Stimulated activated naive CD8-positive, alpha-beta T cell treated with anti-CD3 and anti-CD28 coated beads, Interleukin-15, amount 100 ng/mL, for 72 hours (primary cell): Measurements from ENCODE around the gene UGGT2.
"Not testable (repeated sequence)": the region's sequence is repeated elsewhere in the genome, so short reads cannot be mapped to it uniquely, and the experiment has no call there.

Source experiments
- ATAC-seq: fragments of 150-1000 bp; cut with Tn5 transposase; 2 replicates; pipeline ENCODE4 v1.10.0; 2021; ENCODE audit warnings: mild to moderate bottlenecking, moderate library complexity
- DNase-seq, 2 donors: peaks; one replicate each; pipeline ENCODE4 v3.0.0; 2021 to 2022
- H3K27ac Mint-ChIP-seq, 2 donors: one replicate each; pipeline ENCODE4 v1.8.0; 2022; ENCODE audit warnings: mild to moderate bottlenecking in 2 of 2, mixed read lengths in 2 of 2, moderate library complexity in 2 of 2
- H3K27me3 Mint-ChIP-seq: one replicate; pipeline ENCODE4 v1.8.0; 2022; ENCODE audit warnings: mixed read lengths
- H3K4me1 Mint-ChIP-seq: one replicate; pipeline ENCODE4 v1.8.0; 2022; ENCODE audit warnings: mild to moderate bottlenecking, mixed read lengths
- H3K4me3 Mint-ChIP-seq, 2 donors: one replicate each; pipeline ENCODE4 v1.8.0; 2022; ENCODE audit warnings: mild to moderate bottlenecking in 2 of 2, mixed read lengths in 2 of 2, moderate library complexity in 1 of 2
- H3K9me3 Mint-ChIP-seq, 2 donors: one replicate each; pipeline ENCODE4 v1.8.0; 2022; ENCODE audit warnings: mixed read lengths in 2 of 2

Gene UGGT2

DNA sequence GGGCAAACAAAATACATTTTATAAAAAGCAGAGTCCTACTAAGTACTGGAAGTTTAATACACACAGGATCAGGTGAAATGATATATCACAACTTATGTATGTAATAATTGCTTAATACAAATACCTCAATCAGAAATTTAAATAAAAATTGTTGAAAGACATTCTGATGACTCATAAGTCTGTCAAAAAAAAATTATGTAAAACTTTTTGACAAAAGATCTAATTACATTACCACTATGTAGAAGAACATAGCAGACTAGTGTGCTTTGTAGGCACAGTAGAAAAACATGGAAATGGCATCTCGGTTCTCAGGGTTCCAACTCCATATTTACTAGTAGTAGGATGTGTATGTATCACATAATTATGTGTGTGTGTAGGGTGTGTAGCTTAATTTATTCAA is 220.1 kb downstream of the UGGT2 start:
- ATAC-seq = no peak
- H3K9me3 Mint-ChIP-seq = peaks cover 3 to 5% of the 10 kb centered on the region in 2 donors
- no peak overlapping the region for H3K27ac Mint-ChIP-seq
- no peak overlapping the region for H3K4me3 Mint-ChIP-seq
- no peak for DNase-seq
- no peaks in the 10 kb centered on the region for H3K4me1 Mint-ChIP-seq
- H3K27me3 Mint-ChIP-seq = peaks cover 22% of the 10 kb centered on the region

GRCh38 chr13:95822303-95822702 is 230.9 kb downstream of the UGGT2 start:
- Mint-ChIP-seq H3K9me3 (no peaks in the 10 kb centered on the region), H3K27me3 (peaks cover 34% of the 10 kb centered on the region), H3K27ac (no peak overlapping the region)

GRCh38 chr13:95814495-95814894 is 238.7 kb downstream of the UGGT2 start:
- H3K4me1 Mint-ChIP-seq = no peaks in the 10 kb centered on the region
- no peak for DNase-seq
- H3K27ac Mint-ChIP-seq = no peak overlapping the region
- peaks cover 19 to 26% of the 10 kb centered on the region in 2 donors for H3K9me3 Mint-ChIP-seq
- ATAC-seq = no peak
- no peak overlapping the region for H3K4me3 Mint-ChIP-seq
- peaks cover 27% of the 10 kb centered on the region for H3K27me3 Mint-ChIP-seq

More at GRCh38 chr13:95822303-95822702, 230.9 kb downstream of the UGGT2 start:
- DNase-seq = no peak
- H3K4me3 Mint-ChIP-seq = no peak overlapping the region
- ATAC-seq = no peak
- H3K4me1 Mint-ChIP-seq = no peaks in the 10 kb centered on the region

GRCh38 chr13:95813139-95813538 is 240.1 kb downstream of the UGGT2 start:
- Mint-ChIP-seq H3K4me1 (no peaks in the 10 kb centered on the region), H3K4me3 (no peak overlapping the region), H3K27me3 (peaks cover 40% of the 10 kb centered on the region), H3K27ac (no peak overlapping the region), H3K9me3 (peaks cover 20 to 31% of the 10 kb centered on the region in 2 donors)
- ATAC-seq = no peak
- no peak for DNase-seq

GRCh38 chr13:95809429-95809828 is 243.8 kb downstream of the UGGT2 start:
- Mint-ChIP-seq H3K4me1 (no peaks in the 10 kb centered on the region), H3K9me3 (peaks cover 20 to 37% of the 10 kb centered on the region in 2 donors), H3K27me3 (peaks cover 61% of the 10 kb centered on the region), H3K4me3 (no peak overlapping the region), H3K27ac (no peak overlapping the region)
- no peak for ATAC-seq
- no peak for DNase-seq

DNA sequence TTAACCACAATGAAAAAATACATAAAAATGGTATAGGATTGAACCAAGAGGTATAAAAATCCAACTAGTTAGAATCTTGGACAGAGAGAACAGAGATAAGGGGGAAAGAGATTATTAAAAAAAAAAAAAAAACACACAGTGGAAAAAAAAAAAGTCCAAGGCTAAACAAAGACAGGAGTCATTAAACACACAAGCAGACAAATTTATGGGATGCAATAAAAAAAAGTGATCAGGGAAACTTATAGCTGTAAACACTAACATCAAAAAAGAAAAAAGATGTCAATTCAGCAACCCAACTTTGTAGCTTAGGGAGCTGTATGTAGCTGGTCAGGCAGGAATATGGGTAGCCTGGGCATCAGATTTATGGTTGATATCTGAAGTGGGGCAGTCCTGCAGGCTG is 247.3 kb downstream of the UGGT2 start:
- Mint-ChIP-seq H3K9me3 (peaks cover 3 to 16% of the 10 kb centered on the region in 2 donors), H3K4me3 (no peak overlapping the region), H3K27ac (peak overlapping the region in 1 of 2 donors; percentile 81), H3K27me3 (peaks cover 43% of the 10 kb centered on the region), H3K4me1 (no peaks in the 10 kb centered on the region)
- ATAC-seq (no peak), DNase-seq (no peak)

- Mint-ChIP-seq H3K4me1 (no peaks in the 10 kb centered on the region), H3K27me3 (peaks cover 15% of the 10 kb centered on the region), H3K27ac (no peak overlapping the region), H3K4me3 (no peak overlapping the region), H3K9me3 (peaks cover 0 to 7% of the 10 kb centered on the region in 2 donors)
- DNase-seq (no peak), ATAC-seq (no peak)
These were observed 251.4 kb downstream of the UGGT2 start for GRCh38 chr13:95801825-95802224.

GRCh38 chr13:95800436-95800835 is 252.8 kb downstream of the UGGT2 start:
- Mint-ChIP-seq H3K4me1 (no peaks in the 10 kb centered on the region), H3K4me3 (no peak overlapping the region), H3K27ac (no peak overlapping the region), H3K27me3 (peaks cover 5% of the 10 kb centered on the region), H3K9me3 (peaks cover 0 to under 1% of the 10 kb centered on the region in 2 donors)
- ATAC-seq = no peak
- no peak for DNase-seq

GRCh38 chr13:95797016-95797415 is 256.2 kb downstream of the UGGT2 start:
- Mint-ChIP-seq H3K27ac (no peak overlapping the region), H3K4me3 (no peak overlapping the region), H3K9me3 (no peaks in the 10 kb centered on the region), H3K4me1 (no peaks in the 10 kb centered on the region), H3K27me3 (no peaks in the 10 kb centered on the region)
- no peak for DNase-seq
- ATAC-seq = no peak

GRCh38 chr13:95793781-95794180 is 259.4 kb downstream of the UGGT2 start:
- DNase-seq (no peak), ATAC-seq (no peak)
- H3K4me3 Mint-ChIP-seq = no peak overlapping the region
- H3K9me3 Mint-ChIP-seq = no peaks in the 10 kb centered on the region
- H3K27me3 Mint-ChIP-seq = no peaks in the 10 kb centered on the region
- no peaks in the 10 kb centered on the region for H3K4me1 Mint-ChIP-seq
- peak overlapping the region in 1 of 2 donors; percentile 64 for H3K27ac Mint-ChIP-seq

DNA sequence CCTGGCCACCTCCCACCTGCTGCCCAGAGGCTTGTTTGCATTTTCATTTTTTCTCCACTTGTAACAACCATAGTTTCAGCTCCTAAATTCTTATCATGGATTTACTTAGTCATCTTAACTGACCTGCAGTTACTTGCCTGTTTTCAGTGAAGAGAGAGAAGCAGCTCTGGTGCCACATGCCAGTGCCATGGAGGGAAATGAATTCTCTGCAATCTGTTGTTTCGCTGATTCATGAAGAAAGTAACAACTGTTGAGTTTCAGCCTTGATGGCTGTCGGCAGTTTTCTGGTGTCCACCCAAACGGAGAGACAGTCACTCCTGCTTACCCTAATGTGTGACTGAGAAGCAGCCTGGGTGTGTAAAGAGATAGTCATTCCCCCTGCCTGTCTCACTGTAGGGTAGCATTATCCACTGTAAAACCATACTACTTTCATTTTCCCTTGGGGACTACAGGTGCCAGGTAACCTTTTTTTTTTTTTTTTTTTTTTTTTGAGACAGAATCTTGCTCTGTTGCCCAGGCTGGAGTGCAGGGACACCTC is 260.1 kb downstream of the UGGT2 start:
- Mint-ChIP-seq H3K4me1 (no peaks in the 10 kb centered on the region), H3K4me3 (no peak overlapping the region), H3K9me3 (no peaks in the 10 kb centered on the region), H3K27me3 (no peaks in the 10 kb centered on the region), H3K27ac (peak overlapping the region in 1 of 2 donors; percentile 19)
- no peak for DNase-seq
- no peak for ATAC-seq

DNA sequence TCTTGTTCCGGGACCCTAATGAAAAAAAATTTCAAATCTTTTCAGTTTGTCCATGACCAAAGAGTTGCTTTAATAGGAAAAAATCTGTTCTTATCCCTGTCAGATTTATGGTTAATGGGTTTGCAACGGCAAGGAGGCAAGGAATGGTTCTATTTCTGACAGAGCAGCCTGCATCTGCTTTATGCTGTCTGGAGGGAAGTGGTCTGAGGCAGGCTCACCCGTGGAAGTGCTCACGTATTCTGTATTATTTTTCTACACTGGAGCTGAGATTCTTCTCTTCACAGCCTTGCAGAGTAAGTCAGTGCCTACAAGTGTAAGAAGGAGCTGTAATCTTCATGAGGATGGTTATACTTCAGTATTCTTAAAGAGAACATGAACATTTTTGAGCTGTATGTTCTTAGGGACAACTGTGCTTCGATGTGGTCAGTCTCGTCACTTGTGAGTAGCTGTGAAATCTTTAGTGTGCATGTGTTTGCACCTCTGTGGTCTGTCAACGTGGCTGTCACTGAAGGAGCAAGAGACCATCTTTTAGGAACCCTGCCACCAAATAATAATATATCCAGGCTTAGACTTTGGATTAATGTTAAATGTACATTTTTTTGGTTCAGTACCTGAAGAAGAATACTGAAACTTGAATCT is 262.0 kb downstream of the UGGT2 start:
- H3K4me1 Mint-ChIP-seq = no peaks in the 10 kb centered on the region
- no peak for DNase-seq
- no peak overlapping the region for H3K4me3 Mint-ChIP-seq
- H3K27me3 Mint-ChIP-seq = no peaks in the 10 kb centered on the region
- H3K27ac Mint-ChIP-seq = no peak overlapping the region
- no peaks in the 10 kb centered on the region for H3K9me3 Mint-ChIP-seq
- ATAC-seq = no peak

GRCh38 chr13:95789315-95789714 is 263.9 kb downstream of the UGGT2 start:
- not testable (repeated sequence) for DNase-seq, H3K27ac Mint-ChIP-seq, H3K4me3 Mint-ChIP-seq, H3K4me1 Mint-ChIP-seq, H3K27me3 Mint-ChIP-seq, H3K9me3 Mint-ChIP-seq, ATAC-seq

DNA sequence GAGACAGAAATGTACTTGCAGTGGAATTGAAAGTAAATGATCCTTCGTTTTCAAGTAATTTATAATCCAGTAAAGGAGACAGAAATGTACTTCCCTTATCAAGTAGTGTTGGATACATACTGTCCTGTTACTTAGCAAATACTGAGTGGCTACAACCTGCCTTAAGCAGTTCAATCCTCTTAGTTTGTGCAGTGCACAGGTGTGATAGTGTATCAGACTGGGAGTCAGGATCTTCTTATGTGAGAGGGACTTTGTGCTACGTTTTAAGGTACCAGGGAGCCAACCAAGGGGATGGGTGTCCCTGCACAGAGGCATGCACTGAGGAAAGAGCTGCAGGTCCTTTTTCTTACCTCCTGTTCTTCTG is 265.1 kb downstream of the UGGT2 start:
- no peak for DNase-seq
- H3K27ac Mint-ChIP-seq = no peak overlapping the region
- ATAC-seq = no peak
- H3K27me3 Mint-ChIP-seq = no peaks in the 10 kb centered on the region
- no peaks in the 10 kb centered on the region for H3K4me1 Mint-ChIP-seq
- H3K4me3 Mint-ChIP-seq = no peak overlapping the region
- H3K9me3 Mint-ChIP-seq = no peaks in the 10 kb centered on the region

DNA sequence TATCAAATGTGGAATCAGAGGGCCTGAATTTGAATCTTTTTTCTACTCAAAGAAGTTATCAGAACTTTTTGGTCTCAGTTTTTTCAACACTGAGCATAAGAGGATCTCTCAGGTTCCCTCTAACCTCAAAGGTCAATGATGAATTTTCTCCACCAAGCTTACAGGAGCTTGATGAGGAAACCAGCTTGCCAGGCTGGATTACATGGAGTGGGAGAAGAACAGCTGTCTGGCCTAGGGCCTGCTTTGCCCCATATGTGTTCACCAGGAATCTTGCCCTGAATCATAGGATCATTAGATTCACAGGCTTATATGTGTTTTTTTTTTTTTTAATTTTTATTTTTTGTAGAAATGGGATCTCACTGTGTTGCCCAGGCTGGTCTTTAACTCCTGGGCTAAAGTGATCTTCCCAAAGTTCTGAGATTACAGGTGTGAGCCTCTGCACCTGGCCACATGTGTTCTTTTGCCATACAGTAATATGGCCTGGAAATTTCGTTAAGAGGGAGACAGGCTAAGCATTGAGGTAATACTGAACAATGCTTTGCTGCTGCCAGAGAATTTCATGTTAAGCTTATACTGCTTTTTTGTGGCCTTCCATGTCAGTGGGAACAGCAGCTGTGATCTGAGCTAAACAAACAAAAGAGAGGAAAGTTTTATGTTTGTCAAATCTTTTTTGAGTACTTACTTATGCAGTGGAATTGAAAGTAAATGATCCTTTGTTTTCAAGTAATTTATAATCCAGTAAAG is 265.7 kb downstream of the UGGT2 start:
- H3K27me3 Mint-ChIP-seq = no peaks in the 10 kb centered on the region
- H3K27ac Mint-ChIP-seq = no peak overlapping the region
- no peaks in the 10 kb centered on the region for H3K4me1 Mint-ChIP-seq
- no peaks in the 10 kb centered on the region for H3K9me3 Mint-ChIP-seq
- no peak overlapping the region for H3K4me3 Mint-ChIP-seq
- ATAC-seq = no peak
- DNase-seq = no peak

GRCh38 chr13:95784900-95785290 is 268.3 kb downstream of the UGGT2 start:
- Mint-ChIP-seq H3K9me3 (no peaks in the 10 kb centered on the region), H3K4me3 (no peak overlapping the region), H3K27me3 (no peaks in the 10 kb centered on the region), H3K4me1 (no peaks in the 10 kb centered on the region), H3K27ac (no peak overlapping the region)
- ATAC-seq (no peak), DNase-seq (no peak)
